Adrenal gland (tissue), 12 donors: ENCODE results near the gene NUMBL. TPM values are rescaled to one million over a fixed set of nuclear protein-coding genes. Genes with fewer than 3 reads are reported as not detected.

Experiments used
- DNase-seq, 7 donors: peaks; one replicate each; pipeline ENCODE4 v3.0.0-alpha.2; 2019 to 2020
- H3K27ac ChIP-seq, 5 donors: fragments of 200-600 bp; sonication (generic) in 4 of 5; 1 replicate in 3 of 5; 2 replicates in 2 of 5; pipeline versions ENCODE4 v1.5.1 to v1.8.0; 2016 to 2020; ENCODE audit warnings: mild to moderate bottlenecking in 1 of 5
- H3K27me3 ChIP-seq: fragments of 200-600 bp; 2 replicates; pipeline ENCODE4 v1.8.0; 2021
- H3K36me3 ChIP-seq, 2 donors: fragments of 200-600 bp; replicated peaks in 1 of 2; 1 replicate in 1 of 2; 2 replicates in 1 of 2; pipeline versions ENCODE4 v1.5.1 to v1.8.0; 2018 to 2022
- H3K4me1 ChIP-seq, 2 donors: fragments of 200-600 bp; replicated peaks in 1 of 2; 1 replicate in 1 of 2; 2 replicates in 1 of 2; pipeline versions ENCODE4 v1.5.1 to v1.8.0; 2018 to 2021
- H3K4me3 ChIP-seq, 4 donors: fragments of 200-600 bp; sonication (generic) in 3 of 4; one replicate each; pipeline ENCODE4 v1.5.1; 2016 to 2018
- H3K9me3 ChIP-seq, 3 donors: fragments of 200-600 bp; sonication (generic) in 1 of 3; replicated peaks in 1 of 3; 1 replicate in 2 of 3; 2 replicates in 1 of 3; pipeline versions ENCODE4 v1.5.1 to v1.8.0; 2016 to 2021
- CTCF ChIP-seq, 6 experiments: fragments of 450-650 bp in 4 of 6; fragments of 200-600 bp in 2 of 6; sonication (generic) in 1 of 6; IDR thresholded peaks; 1 replicate in 5 of 6; 2 replicates in 1 of 6; pipeline versions ENCODE4 v1.5.1 to v1.8.0; 2016 to 2021; ENCODE audit warnings: antibody characterized with exemption in 6 of 6, mild to moderate bottlenecking in 2 of 6, moderate library complexity in 1 of 6
- POLR2A ChIP-seq, 2 donors: fragments of 450-650 bp; IDR thresholded peaks; one replicate each; pipeline ENCODE4 v1.6.1; 2017; ENCODE audit warnings: antibody characterized with exemption in 2 of 2, mild to moderate bottlenecking in 2 of 2, moderate library complexity in 1 of 2
- WGBS, 4 donors: extraction: QIAGEN DNeasy Blood & Tissue Kit in 2 of 4; methylation state at CpG; one replicate each; pipeline versions ENCODE4 v1.1.5 to v1.1.7; 2013 to 2017; 5-methylcytosine and 5-hydroxymethylcytosine counted together
- intact Hi-C, 2 donors: fragments of 100-400 bp; cut with DNase I; formaldehyde crosslinking; loops; one replicate each; pipeline versions ENCODE4 v1.14.1 to v1.15.0; 2022 to 2023
- polyA plus RNA-seq, 3 donors: library from polyadenylated mRNA; stranded (reverse); fragments of 200-250 nt in 2 of 3; fragments of 350-450 nt in 1 of 3; fragmentation: Illumina TruSeq in 1 of 3; extraction: RNeasy Lipid Tissue Mini Kit (QIAGEN cat#74804) in 1 of 3; gene quantifications; one replicate each; pipeline ENCODE4 v1.2.3, GENCODE V29; 2013 to 2014
- total RNA-seq, 9 donors: library from RNA; depleted of rRNA in 4 of 9; stranded (reverse); fragments of >200 nt in 4 of 9; fragments of 120-200 nt in 1 of 9; fragmentation: NEBNext Ultra II Directional in 1 of 9; extraction: Animal tissue kit (Norgen Biotek cat#: 25700) in 1 of 9; gene quantifications; one replicate each; pipeline versions ENCODE4 v1.1.0 to v1.2.4, GENCODE V29; 2013 to 2023
- donor health status: healthy with polysubstance abuse.
- donor health status: Bipolar disorder and iron deficiency.
- donor health status: DM: yes; HTN: yes; CAD: no.
- donor health status: DM: no; HTN: no; CAD: no.
- donor health status: DM: no; HTN: no; CAD: no.
- donor health status: DM: yes; HTN: yes; CAD: no.

Gene NUMBL
- total and polyA plus RNA-seq, 12 donors: 3.2 to 60.6 (median 30.0) TPM

DNA sequence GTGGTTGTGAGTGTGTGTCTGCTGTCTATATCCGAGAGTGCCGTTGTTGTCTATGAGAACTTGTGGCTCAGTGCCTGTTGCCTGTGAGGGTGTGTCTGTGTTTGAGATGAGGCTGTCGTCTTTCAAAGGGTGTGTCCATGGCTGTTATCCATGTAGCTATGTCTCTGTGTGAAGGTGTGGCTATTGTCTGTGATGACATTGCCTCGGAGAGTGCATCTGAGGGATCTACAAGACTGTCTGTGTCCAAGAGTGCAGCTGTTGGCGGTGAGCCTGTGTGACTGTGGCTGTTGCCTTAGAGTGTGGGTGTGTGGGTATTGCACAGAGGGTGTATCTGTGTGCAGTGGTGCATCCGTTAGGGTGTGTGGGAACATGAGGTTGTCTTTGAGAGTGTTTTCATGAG is 4.9 kb downstream of the NUMBL start:
- peaks cover 0 to 22% of the 10 kb centered on the region in 2 donors for H3K36me3 ChIP-seq
- no peak for DNase-seq
- intact Hi-C loops: no loop called here

GRCh38 chr19:40685016-40685526 is 5.4 kb downstream of the NUMBL start:
- WGBS, 4 donors: 76 to 95% (median 85%) methylated on average over 2 to 3 of the region's 3 CpGs
- intact Hi-C loops: no loop called here
- no peak overlapping the region for H3K4me3 ChIP-seq
- TF ChIP-seq CTCF (IDR thresholded peaks at IDR 0.05) (no peak), POLR2A (IDR thresholded peaks at IDR 0.05) (no peak)
- no peaks in the 10 kb centered on the region for H3K9me3 ChIP-seq
- H3K36me3 ChIP-seq: peaks cover 0 to 27% of the 10 kb centered on the region in 2 donors
- no peaks in the 10 kb centered on the region for H3K27me3 ChIP-seq
- peaks cover 5 to 12% of the 10 kb centered on the region in 2 donors for H3K4me1 ChIP-seq
- no peak for DNase-seq
- H3K27ac ChIP-seq: peak overlapping the region in 1 of 5 donors; percentile 22

More for the DNA sequence above, 4.9 kb downstream of the NUMBL start:
- no peaks in the 10 kb centered on the region for H3K27me3 ChIP-seq
- no peak overlapping the region for H3K4me3 ChIP-seq
- H3K9me3 ChIP-seq: no peaks in the 10 kb centered on the region
- TF ChIP-seq CTCF (IDR thresholded peaks at IDR 0.05) (no peak), POLR2A (IDR thresholded peaks at IDR 0.05) (no peak)
- H3K4me1 ChIP-seq: peaks cover 8 to 13% of the 10 kb centered on the region in 2 donors
- H3K27ac ChIP-seq: peak overlapping the region in 1 of 5 donors; percentile 22
- WGBS, 4 donors: 75 to 80% (median 78%) methylated on average over 4 to 6 of the region's 6 CpGs

- intact Hi-C loops: no loop called here
- H3K27ac ChIP-seq: no peak overlapping the region
- no peak for DNase-seq
- no peaks in the 10 kb centered on the region for H3K27me3 ChIP-seq
- H3K36me3 ChIP-seq: peaks cover 0 to 29% of the 10 kb centered on the region in 2 donors
- no peak overlapping the region for H3K4me3 ChIP-seq
- WGBS, 4 donors: 94 to 96% (median 95%) methylated on average over 31 to 32 of the region's 32 CpGs
- no peaks in the 10 kb centered on the region for H3K9me3 ChIP-seq
- H3K4me1 ChIP-seq: peaks cover 0 to 8% of the 10 kb centered on the region in 2 donors
- no peak for TF ChIP-seq POLR2A (IDR thresholded peaks at IDR 0.05)
Observed at GRCh38 chr19:40684280-40684679, 6.2 kb downstream of the NUMBL start.

- 87 to 95% (median 91%) methylated on average over 9 of the region's 9 CpGs for WGBS, 4 donors
- Histone ChIP-seq H3K4me3 (no peak overlapping the region), H3K36me3 (peaks cover 0 to 32% of the 10 kb centered on the region in 2 donors), H3K4me1 (peaks cover 0 to 5% of the 10 kb centered on the region in 2 donors), H3K27ac (no peak overlapping the region), H3K9me3 (no peaks in the 10 kb centered on the region), H3K27me3 (no peaks in the 10 kb centered on the region)
- TF ChIP-seq CTCF (IDR thresholded peaks at IDR 0.05) (no peak), POLR2A (IDR thresholded peaks at IDR 0.05) (no peak)
- no peak for DNase-seq
- intact Hi-C loops: no loop called here
Observed at GRCh38 chr19:40683437-40683836, 7.0 kb downstream of the NUMBL start.

- 92 to 95% (median 93%) methylated on average over 15 to 18 of the region's 18 CpGs for WGBS, 4 donors
- intact Hi-C loops: no loop called here
- DNase-seq: no peak
- Histone ChIP-seq H3K36me3 (peaks cover 0 to 42% of the 10 kb centered on the region in 2 donors), H3K9me3 (no peaks in the 10 kb centered on the region), H3K4me3 (no peak overlapping the region), H3K27me3 (no peaks in the 10 kb centered on the region), H3K27ac (no peak overlapping the region), H3K4me1 (no peaks in the 10 kb centered on the region)
- TF ChIP-seq CTCF (IDR thresholded peaks at IDR 0.05) (no peak), POLR2A (IDR thresholded peaks at IDR 0.05) (no peak)
Observed at GRCh38 chr19:40682431-40682964, 8.0 kb downstream of the NUMBL start.
